K562 (cell line): ENCODE data around the gene IL6R. TPM values are rescaled to one million over a fixed set of nuclear protein-coding genes. Genes with fewer than 3 reads are reported as not detected.

Source experiments
- AFF1 ChIP-seq, 2 experiments: fragments of 450-650 bp; IDR thresholded peaks; 2 replicates each; pipeline ENCODE4 v1.6.1; 2018; ENCODE audit warnings: mild to moderate bottlenecking in 2 of 2, low read depth in 1 of 2; ENCODE audit not compliant: partially characterized antibody in 2 of 2
- AFF4 ChIP-seq: sonication (generic); formaldehyde crosslinking; IDR thresholded peaks from 2 replicates; pipeline ENCODE4 v1.8.0; 2023; ENCODE audit warnings: mild to moderate bottlenecking, missing genetic modification reagents
- FOXJ3 ChIP-seq: sonication (generic); formaldehyde crosslinking; IDR thresholded peaks from 2 replicates; pipeline ENCODE4 v1.4.0; 2020; ENCODE audit warnings: mild to moderate bottlenecking, missing genetic modification reagents
- L3MBTL2 ChIP-seq: fragments of 450-650 bp; IDR thresholded peaks from 2 replicates; pipeline ENCODE4 v1.6.1; 2016; ENCODE audit warnings: mild to moderate bottlenecking, moderate library complexity
- ZBTB40 ChIP-seq, 2 experiments: fragments of 450-650 bp in 1 of 2; sonication (generic) in 1 of 2; formaldehyde crosslinking in 1 of 2; IDR thresholded peaks; 2 replicates each; pipeline versions ENCODE4 v1.7.1 to v1.9.0; 2016 to 2022; ENCODE audit warnings: inconsistent platforms in 1 of 2, mild to moderate bottlenecking in 1 of 2, missing genetic modification reagents in 1 of 2
- ZBTB5 ChIP-seq: fragments of 450-650 bp; IDR thresholded peaks from 2 replicates; pipeline ENCODE4 v1.6.1; 2017; ENCODE audit warnings: antibody characterized with exemption
- polyA plus RNA-seq, 8 experiments: library from polyadenylated mRNA; depleted of rRNA in 4 of 8; stranded (reverse) in 5 of 8; unstranded in 3 of 8; fragments of >200 nt; fragmentation: Nextera tagmentation in 2 of 8; fragmentation: Illumina TruSeq in 1 of 8; extraction: Ambion mirVana in 2 of 8; extraction: Trizol in 1 of 8; gene quantifications; 2 replicates each; pipeline versions ENCODE4 v1.2.1 to v1.2.3, GENCODE V29; 2011 to 2014; ENCODE audit warnings: inconsistent platforms in 1 of 8, missing spikeins in 1 of 8
- total RNA-seq, 7 experiments: library from RNA; depleted of rRNA in 6 of 7; stranded (reverse); fragments of >200 nt in 6 of 7; fragmentation: Illumina TruSeq in 2 of 7; extraction: Trizol in 2 of 7; gene quantifications; 2 replicates each; pipeline versions ENCODE4 v1.2.1 to v1.2.3, GENCODE V29; 2011 to 2021; ENCODE audit warnings: low replicate concordance in 1 of 7

The IL6R gene
- total and polyA plus RNA-seq, 9 of the 15 experiments (the other 6 are each of a cell fraction or from before 2014, with no cell fraction given), result 0.05 to 1.1 (median 0.11) TPM; not detected in 2

GRCh38 chr1:154404984-154405746 is at the start of gene IL6R (continued):
- no peak for TF ChIP-seq ZBTB40 (IDR thresholded peaks at IDR 0.05)
- TF ChIP-seq ZBTB40 (CRISPR knock-in tag; IDR thresholded peaks at IDR 0.05), result no peak
- no peak for TF ChIP-seq FOXJ3 (CRISPR knock-in tag)
- no peak for TF ChIP-seq AFF4
- peak; percentile 63; the same call in 1 of the 2 replicates for TF ChIP-seq L3MBTL2
- TF ChIP-seq ZBTB5, result no peak
- TF ChIP-seq AFF1 (IDR thresholded peaks at IDR 0.05; ENCODE audit: low read depth in 1 of 2, partially characterized antibody in 2 of 2), result no peak
